HG02884 (cell line): ENCODE data around the gene ITSN1.

ENCODE experiments used
- ATAC-seq: cut with Tn5 transposase; IDR thresholded peaks from one replicate; pipeline ENCODE4 v1.9.1; 2021; ENCODE audit warnings: mild to moderate bottlenecking, moderate library complexity; ENCODE audit not compliant: unreplicated experiment

The ITSN1 gene

DNA sequence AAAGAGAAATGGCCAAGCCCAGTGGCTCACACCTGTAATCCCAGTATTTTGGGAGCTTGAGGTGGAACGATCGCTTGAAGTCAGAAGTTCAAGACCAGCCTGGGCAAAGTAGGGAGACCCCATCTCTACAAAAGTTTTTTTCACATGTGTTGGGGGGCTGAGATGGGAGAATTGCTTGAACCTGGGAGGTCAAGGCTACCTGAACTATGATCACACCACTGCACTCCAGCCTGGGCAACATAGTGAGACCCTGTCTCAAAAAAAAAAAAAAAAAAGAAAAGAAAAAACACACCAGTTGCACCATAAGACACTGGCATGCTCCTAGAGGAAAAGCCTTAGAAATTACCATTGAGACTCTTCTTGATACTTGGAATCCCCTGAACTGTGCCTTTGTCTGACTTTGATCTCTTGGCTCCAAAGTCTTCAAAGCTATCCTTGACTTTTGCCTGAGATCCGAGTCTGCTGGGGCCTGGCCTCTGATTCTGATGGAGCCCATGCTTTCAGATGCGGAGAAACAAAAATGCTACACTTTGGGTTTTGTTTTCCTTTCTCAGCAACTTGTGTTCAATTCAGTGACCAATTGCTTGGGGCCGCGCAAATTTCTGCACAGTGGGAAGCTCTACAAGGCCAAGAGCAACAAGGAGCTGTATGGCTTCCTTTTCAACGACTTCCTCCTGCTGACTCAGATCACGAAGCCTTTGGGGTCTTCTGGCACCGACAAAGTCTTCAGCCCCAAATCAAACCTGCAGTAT lies 239.6 kb downstream of the ITSN1 start:
- ATAC-seq, result no peak

DNA sequence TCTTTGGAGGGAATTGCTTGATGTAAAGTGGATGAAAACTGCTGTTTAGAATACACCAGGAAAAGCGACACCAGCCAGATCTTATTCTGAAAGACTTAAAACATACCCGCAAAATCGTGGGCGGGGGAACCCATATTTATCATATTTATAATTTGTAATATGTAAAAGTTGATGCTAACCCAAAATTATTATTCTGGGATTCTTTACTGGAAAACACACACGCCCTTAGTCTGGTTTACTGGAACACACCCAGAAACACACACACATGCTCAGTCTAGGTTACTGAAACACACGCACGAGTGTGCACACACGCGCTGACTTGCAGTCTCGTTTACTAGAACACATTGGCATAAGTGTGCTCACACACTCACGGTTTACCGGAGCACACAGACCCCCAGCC lies 240.8 kb downstream of the ITSN1 start:
- no peak for ATAC-seq

DNA sequence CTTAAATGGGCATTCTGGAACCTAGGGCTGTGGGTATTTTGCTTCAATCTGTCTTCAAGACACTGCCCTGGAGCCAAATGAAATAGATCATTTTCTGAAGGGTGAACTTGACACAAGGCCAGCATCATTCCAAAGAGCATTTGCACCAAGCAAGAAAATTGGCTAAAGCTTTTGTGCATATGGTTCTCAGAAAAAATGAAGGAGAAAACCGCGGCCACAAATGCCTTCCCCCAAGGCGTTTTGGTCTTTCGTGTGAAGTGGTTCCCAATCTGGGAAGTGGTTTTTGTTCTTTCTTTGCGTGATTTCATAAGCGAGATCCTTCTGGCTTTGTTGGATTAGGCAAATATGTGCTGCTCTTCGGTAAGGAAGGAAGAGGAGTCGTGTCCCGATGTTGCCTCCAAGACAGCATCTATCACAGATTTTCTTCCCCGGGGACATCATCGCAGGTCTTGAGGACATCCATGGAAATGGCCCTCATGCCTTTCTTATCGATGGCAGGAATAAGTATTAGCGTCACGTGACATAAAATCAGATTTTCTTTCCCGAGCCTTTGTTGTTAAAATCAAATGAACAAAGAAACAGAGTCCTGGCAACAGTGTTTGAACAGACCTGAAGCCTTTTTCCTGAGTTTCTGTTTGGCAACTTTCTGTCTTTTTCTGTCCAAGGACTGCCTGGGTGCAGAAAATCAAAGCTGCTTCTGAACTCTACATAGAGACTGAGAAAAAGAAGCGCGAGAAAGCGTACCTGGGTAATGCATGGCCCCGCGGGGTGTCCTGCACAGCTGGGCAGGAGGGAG lies 242.3 kb downstream of the ITSN1 start:
- no peak for ATAC-seq

DNA sequence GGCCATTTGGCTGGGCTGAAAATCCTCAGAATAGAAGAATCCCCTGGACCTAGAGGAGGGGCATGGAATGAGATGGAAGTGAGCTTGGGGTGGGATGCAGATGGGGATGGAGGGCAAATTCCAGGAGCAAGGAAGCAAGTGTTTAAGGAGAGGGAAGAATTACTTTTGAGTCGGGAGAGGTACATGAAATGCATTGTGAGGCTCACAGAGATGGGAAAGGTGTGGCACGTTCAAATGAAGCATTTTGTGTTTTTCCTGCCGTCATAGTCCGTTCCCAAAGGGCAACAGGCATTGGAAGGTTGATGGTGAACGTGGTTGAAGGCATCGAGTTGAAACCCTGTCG lies 242.8 kb downstream of the ITSN1 start:
- ATAC-seq, result no peak

DNA sequence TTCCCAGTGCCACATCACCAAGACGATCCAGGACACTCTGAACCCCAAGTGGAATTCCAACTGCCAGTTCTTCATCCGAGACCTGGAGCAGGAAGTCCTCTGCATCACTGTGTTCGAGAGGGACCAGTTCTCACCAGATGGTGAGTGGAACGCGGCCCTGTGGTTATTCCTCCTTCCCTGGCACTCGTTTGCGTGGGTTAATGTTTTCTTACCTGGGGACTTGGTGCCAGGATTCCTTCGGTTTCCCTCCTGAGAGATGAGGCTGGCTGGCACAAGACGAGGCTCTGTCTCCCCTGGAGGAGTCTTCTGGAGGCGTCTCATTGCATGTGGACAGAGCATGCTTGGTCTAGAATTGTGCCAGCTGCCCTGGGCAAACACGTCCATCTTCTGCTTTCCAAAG lies 244.0 kb downstream of the ITSN1 start:
- ATAC-seq, result no peak

DNA sequence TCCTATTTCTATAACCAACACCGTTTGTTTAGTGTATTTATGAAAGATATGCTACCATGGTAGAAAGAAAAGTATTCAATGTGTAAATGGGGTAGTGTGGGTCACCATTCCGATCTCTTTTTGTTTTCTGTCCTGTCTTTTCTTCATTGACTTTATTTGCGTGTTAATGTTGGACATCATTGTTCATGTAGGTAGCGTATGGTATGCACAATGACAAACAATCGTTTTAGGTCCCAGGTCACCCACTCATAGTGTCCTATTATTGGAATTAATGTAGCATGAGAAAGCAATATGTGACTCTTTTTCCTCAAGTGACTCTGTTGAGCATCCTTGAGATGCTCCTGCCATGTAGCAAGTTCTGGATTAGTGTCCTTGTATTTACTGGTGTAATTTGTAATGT lies 247.9 kb downstream of the ITSN1 start:
- no peak for ATAC-seq

DNA sequence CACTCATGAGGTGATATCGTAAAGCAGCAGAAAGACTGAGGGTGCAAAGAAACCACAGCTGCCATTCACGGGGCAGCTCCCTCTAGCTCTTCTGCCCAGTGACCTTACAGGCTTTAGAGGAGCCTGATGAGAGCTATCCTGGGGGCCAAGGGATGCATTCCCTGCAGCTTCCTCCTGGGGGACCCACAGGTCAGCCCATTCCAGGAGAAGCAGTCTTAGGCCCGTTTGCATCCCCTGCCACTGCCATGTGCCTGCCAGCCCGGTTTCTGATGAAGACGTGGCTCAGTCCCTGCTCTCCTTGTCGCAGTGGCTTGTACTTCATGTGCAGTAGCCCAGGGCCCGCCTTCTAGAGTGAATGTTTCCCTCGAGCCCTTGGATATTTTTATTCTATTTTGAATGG lies 250.6 kb downstream of the ITSN1 start:
- no peak for ATAC-seq

DNA sequence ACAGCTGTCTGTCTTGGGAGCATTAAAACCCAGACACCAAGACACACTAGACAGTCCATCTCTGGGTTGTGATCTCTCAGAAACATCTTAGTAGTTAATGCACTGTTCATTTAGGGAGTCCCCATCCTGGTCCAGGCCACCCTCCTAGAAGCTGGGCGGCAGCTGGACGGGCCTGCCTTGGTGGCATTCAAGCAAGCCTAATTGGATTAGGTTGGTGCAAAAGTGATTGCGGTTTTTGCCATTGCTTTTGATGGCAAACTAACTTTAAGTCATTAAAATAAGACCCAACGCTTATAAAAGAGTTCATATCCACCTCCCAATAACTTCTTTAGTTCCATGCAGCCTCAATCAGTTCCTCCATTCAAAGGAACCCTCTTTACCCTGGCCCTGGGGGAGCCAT lies 251.6 kb downstream of the ITSN1 start:
- ATAC-seq, result no peak

DNA sequence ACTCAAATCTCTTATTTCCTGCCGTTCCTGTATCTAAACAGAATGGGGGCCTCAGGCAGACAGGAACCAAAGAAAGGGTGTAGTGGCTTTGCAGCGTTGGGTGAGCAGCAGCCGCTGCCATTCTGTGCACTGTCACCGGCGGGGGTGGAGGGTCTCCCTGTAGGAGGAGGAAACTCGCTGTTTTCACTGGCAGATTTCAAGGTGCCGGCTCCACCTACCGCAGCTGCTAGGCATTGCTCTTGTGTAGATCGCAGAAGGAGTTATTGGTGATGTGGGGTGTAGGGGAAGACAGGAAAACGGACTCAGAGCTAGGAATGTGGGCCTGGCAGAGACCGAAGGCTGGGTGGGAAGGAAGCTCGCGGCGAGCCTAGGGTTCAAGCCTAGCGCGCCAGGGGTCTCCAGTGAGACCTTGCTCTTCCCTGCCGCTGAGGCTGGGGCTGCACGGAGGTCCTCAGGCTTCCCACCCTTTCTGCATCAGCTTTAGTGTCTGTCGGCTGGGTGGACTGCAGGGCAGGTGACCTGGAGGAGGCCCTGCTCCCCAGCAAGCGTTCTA lies 252.5 kb downstream of the ITSN1 start:
- ATAC-seq, result no peak

DNA sequence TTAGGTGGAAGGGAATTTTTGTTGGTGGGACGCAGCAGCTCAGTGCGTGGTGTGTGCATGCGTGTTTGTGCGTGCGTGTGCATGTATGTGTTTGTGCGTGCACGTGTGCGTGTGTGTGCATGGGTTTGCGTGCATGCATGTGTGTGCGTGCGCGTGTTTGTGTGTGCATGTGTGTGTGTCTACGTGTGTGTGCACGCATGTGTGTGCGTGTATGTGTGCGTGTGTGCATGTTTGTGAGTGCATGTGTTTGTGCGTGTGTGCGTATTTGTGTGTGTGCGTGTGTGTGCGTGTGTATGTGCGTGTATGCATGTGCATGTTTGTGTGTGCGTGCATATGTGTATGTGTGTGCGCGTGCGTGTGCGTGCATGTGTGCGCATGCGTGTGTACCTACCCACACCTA lies 253.1 kb downstream of the ITSN1 start:
- no peak for ATAC-seq

DNA sequence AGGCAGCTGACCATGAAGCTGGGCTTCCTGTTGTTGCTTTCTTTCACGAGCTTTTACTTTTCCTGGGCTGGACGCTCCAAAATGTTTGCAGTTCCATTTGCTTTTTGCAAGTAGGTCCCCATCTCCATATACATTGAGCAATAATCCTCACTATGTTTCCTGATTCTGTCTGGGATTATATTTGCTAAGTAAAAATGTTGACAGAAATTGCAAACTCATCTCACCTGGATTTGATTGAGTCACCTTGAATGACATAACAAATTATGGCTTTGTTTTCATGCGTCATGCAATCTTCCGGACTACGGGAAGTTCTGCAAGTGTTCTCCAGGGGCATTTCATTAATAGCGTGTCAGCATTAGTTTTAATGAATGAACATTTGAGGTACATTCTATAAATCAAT lies 254.4 kb downstream of the ITSN1 start:
- ATAC-seq, result no peak

DNA sequence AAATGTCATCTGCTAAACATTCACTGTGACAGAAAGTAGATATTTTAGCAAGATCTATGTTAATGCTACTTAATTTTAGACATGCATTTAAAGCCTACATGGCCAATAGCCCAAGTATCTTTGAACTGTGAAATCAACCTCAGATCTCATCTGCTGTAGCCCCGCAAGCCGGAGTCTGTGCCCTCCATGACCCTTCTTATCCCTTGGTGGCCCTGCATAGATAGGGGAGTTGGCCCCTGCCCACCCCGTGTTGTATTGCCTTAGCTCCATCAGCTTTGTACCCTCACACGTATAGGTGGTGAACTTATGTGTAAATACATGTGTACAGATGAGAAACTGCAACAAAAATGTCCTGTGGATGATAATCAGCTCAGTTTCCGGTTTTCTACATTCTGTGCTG lies 254.8 kb downstream of the ITSN1 start:
- ATAC-seq, result no peak

DNA sequence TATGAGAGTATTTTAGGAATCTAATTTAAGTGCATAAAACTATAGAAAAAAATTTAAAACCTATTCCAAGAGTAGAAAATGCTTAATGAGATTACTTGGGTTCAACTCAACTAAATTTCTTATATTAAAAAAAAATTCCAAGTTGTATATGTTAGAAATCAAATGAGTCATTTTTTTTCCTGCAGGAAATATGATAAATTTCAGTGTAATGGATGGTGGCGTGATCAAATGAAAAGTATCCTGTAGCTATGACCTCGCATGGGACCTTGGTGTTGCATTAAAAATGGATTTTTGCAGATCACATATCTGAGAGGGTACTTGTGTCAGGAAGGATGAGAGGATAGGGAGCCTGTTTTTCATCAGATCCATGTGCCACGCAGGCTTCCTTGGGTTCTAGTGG lies 255.4 kb downstream of the ITSN1 start:
- ATAC-seq, result no peak

DNA sequence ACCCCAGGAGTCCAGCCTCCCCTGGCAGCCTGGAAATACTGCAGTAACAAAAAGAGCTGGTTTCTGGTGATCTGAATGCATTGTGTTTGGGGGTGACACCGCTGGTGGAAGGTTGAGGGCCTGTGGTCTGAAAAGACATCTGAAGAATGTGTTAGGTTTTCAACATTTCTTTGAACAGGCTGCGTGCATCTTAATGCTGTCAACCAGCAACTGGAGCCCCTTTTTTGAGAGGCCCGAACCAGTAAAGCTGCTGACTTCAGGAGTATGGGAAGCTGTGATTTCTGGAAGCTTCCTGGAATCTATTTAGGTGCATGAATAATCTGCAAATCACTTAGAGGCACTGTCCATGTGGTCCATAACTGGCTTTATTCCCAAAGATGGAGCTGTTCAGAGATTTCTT lies 256.3 kb downstream of the ITSN1 start:
- ATAC-seq, result no peak

DNA sequence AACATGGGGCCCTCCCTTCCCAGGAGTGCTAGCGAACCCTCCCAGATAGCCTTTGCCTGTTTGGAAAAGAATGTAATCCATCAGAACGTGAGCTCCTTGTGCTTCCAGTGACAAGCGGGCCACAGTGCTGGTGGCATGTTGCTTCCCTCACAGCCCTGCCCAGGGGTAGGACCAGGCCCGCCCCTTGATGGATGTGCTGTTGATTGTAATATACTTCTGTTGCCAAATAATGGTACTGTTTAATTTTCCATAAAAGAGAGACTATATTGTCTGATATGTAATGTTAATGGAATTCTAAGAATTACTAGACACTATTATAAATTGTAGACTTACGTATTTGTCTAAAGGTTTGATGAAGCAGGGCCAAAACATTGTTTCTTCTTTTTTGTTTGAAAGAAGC lies 256.9 kb downstream of the ITSN1 start:
- ATAC-seq, result no peak

DNA sequence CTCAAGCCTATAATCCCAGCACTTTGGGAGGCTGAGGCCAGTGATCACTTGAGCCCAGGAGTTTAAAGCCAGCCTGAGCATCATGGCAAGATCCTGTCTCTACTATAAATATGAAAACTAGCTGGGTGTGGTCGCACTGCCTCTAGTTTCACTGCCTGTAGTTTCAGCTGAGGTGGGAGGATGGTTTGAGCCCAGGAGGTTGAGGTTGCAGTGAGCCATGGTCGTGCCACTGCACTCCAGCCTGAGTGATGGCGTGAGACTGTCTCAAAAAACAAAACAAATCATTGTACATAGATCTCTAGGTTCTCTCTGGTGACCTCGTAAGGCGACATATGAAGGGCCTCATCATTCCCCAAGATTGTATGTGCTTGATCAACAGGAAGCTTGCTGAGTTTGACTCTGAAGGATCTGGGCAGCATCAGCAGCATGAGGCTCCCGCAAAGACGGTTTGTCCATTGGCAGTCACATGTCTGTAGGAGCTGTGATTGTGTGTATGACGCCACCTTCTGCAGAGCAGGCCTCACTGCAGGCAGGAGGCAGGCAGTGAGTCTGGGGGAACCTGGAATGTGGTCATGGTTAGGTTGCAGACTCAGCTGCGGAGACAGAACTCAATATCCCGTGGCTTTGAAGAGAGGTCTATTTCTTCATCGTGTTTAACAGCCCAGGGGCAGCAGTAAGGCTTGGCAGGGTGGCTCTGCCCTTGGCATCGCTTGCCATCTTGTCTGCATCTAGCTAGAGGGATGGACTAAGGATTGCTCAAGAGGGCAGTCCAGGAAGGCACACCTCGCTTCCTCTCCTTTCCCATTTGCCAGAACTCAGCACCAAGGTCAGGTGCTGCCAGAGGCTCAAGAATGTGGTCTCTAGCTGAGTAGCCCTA lies 259.3 kb downstream of the ITSN1 start:
- ATAC-seq, result no peak

DNA sequence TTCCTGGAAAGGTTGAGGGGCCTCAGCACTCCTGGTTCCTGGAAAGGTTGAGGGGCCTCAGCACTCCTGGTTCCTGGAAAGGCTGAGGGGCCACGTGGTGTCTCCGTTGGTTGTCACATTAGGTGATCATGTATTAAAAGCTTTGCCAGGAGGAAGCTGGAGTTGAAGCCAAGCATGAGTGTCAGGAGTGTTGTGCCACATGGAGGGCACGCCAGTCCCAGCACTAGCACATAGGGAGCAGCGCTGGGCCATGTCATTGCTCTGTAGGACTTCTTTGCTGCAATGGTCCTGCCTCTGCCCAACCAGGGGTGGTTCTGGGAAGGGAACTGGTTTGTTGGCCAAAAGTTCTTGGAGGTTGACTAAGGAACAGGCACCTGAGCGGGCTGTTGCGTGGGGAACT lies 260.0 kb downstream of the ITSN1 start:
- ATAC-seq, result no peak

DNA sequence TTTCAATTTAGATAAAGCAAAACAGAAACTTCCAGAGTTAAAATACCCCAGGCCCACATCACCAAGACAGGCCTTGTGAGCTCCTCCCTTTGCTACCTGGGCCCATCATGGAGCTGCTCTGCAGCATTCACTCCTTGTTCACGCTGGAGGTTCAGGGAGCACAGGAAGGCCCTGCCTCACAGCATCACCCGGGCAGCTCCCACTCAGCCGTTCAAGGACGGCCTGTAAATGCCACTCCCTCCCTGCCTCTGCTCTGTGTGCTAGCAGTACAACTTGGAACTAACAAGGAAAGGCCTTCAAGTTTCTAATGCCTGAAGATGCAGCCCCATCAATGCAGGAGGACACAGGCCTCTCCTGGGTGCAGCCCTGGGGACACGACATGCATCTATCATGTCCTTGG lies 261.7 kb downstream of the ITSN1 start:
- ATAC-seq, result no peak

DNA sequence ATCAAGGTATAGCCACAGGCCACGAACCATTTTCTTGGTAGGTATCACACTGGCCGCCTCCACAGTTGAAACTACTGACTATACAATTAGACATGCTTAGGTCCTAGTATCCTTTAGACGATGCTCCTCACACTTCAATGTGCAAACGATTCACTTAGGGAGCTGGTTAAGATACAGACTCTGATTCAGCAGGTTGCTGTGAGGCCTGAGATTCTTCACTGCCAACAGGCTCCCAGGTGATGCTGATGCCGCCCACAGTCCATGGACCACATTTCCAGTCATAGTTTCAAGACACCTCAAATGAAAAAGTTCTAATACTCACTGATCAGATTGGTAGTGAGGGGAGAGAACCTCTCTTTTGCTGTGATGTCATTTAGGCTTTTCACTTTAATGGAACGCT lies 266.5 kb downstream of the ITSN1 start:
- ATAC-seq, result no peak

DNA sequence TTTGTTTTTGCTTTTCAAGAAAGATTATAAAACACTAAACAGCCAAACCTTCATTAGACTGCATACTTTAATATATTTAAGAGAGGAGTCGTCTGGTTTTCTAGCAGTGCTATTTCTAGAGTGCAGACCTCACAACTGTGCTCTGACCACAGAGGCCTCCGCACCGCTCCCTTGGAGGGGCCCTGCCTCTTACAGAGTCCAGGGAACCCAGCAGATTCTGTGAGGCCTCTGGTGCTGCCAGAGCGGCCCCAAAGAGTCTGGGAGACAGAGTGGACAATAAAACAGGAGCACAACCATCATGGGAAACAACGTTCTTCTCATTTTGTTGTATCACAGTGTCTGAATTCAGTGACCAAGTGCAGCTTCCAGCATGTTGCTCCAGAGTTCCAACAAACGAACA lies 267.5 kb downstream of the ITSN1 start:
- ATAC-seq, result no peak

DNA sequence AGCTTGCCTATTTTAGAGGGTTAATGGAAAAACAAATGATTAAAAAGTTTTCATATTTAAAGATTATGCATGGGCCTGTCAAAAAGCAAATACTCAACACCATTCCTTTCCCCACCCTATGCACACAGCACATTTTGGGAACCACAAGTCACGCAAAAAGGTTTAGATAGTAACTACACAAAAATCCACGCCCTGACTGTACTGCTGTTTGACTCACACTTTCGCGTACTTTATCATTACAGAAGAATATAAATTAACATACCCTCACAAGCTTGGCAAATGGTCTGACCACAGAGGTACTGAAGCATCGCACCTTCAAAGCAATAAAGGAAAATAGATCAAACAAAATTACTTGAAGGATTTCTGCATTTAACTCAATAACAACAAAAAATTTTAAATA lies 271.9 kb downstream of the ITSN1 start:
- no peak for ATAC-seq
